ENCODE results near the gene POLR1A.

The POLR1A gene

DNA sequence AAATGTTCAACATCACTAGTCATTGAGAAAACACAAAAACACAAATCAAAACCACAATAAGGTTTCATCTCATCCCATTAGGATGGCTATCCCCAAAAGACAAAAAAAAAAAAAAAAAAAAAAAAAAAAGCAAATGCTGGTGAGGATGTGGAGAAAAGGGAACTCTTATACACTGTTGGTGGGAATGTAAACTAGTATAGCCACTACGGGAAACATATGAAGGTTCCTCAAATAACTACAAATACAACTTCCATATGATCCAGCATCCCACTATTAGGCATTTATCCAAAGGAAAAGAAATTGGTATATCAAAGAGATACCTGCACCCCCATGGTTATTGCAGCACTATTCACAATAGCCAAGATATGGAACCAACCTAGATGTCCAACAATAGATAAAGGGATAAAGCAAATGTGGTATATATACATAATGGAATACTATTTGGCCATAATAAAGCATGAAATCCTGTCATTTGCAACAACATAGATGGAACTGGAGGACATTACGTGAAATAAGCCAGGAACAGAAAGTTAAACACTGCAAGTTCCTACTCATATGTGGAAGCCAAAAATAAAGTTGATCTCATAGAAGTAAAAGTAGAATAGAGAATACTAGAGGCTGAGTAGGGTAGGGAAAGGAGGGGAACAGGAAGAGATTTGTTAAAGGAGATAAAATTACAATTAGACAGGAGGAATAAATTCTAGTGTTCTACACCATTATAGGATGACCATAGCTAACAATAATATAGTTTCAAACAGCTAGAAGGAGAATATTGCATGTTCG, 8.4 kb downstream of the POLR1A start:
- no peak for DNase-seq (ENCODE audit: low spot score)

DNA sequence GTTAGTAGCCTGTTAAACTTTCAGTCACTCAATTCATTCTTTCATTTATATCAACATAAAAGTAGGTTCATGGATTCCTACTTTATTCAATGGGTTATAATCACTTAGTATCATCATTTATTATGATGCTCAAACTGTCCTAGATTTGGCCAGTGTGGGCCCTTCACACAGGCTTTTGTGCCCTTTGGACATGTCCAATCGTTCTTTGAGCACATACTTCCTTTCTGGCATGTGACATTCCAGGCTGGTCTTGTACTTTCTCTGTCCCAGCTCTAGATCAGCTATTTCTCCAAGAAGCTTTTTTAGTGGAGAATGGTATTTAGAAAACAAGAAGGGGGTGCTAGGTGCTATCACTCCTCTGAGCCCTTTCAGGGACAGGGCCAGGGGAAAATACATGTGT, 11.5 kb downstream of the POLR1A start:
- DNase-seq (ENCODE audit: low spot score), result no peak

DNA sequence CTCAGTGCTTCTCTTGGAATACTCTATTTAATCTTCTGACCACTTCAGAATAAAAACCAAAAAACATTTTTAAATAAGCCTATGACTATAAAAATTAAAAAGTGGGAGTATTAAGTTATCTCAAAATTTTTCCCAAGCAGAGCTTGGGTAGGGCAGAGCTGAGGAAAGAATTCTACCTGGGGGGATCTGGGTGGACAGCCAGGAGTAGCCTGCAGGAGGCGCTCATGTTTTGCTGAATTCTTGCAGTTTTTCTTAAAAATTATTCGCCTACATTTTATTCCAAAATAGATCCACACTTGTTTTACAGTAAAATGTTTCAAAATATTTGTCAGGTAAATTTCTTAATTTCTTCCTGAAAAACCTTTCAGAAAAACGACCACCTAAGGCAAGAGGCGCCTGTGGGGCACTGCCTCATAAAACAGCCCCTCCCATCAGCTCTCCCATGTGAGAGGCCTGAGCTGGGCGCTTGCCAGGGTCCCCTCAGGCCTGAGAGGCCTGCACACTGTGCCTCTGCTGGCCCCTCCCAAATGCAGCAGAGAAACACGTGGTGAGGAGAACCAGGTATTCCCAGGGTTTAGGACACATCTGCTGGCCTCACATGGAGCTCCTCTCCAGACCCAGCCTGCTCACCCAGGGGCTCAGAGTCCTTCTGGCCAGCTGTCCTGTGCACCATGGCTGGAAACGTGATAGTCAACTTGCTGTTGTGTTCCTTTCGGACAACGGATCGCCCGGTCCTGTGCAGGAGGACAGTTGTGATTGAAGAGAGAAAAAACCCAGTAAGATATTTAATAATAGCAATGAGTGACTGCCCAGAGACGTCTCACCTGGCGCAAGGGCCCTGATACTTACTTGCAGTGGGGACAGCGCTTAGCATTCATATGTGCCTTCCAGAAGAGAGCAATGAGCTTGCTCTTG, 17.5 kb downstream of the POLR1A start:
- no peak for DNase-seq (ENCODE audit: low spot score)

DNA sequence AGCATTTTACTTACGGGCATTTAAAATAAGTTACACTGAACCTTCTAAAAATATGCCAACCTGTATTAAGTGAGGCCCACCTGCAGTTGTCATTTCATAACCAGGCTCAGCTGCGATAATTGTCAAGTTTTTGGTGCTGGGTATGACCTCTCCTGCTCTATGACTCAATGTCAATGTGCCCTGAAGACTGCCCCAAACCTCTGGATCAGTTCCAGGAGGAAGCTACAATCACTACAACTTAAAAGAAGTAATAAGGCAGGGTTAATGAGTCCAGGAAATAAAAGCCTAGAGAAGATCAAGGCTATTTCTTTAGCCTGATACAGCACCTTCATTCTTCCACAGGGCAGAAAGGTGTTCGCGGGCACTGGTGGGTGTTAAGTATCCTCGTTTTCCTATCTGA, 22.9 kb downstream of the POLR1A start:
- no peak for DNase-seq (ENCODE audit: low spot score)

DNA sequence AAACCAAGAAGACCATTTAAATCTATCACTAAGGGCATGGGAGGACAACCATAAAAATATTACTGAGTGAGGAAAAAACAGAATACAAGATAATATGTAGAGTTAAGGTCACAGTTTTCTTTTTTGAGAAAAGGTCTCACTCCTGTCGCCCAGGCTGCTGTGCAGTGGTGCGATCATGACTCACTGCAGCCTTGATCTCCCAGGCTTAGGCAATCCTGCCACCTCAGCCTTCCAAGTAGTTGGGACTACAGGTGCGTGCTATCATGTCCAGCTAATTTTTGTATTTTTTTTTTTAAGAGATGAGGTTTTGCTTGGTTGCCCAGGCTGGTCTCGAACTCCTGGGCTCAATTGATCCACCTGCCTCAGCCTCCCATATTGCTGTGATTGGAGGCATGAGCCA, 24.0 kb downstream of the POLR1A start:
- no peak for DNase-seq (ENCODE audit: low spot score)

DNA sequence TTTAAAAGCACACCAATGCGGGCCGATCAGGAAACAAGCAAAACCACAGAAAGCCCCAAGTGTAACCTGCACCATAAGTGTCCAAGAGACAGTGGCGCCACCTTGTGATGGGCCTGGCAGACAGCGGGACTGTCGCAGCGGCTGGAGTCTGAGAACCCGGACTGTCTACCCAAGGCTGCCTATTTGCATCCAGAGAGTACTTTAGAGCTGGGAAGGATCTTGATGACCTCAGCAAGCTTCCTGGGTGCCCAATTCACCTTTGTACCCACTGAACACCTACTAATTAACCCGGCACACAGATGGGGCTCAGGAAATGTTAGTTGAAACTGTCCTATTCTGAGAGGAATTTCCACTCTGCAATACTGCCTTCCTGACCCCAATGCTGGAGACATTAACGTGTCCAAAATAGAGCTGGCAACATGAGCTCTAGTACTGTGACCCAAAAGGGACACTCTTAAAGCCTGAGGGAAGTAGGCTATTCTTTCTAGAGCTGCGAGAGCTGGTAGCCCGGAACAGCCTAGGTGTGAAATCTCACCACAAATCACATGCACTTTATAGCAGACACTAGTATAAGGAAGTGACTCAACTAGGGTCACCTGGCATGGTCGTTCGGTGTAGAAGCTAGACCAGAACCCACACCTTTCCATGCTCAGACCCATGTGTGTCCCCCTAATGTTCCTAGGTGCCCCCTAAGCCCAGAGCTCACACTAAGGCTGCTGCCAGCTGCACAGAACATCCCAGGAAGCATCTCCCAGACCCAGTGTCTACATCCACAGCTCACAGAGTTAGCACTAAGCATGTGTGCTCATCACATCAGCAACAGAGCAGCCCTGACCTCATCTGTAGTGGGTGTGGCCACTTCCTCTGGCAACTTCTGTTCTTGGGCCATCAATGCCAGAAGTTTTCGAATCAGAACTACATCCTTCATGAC, 25.4 kb downstream of the POLR1A start:
- peak; percentile 80 for DNase-seq (ENCODE audit: low spot score)

DNA sequence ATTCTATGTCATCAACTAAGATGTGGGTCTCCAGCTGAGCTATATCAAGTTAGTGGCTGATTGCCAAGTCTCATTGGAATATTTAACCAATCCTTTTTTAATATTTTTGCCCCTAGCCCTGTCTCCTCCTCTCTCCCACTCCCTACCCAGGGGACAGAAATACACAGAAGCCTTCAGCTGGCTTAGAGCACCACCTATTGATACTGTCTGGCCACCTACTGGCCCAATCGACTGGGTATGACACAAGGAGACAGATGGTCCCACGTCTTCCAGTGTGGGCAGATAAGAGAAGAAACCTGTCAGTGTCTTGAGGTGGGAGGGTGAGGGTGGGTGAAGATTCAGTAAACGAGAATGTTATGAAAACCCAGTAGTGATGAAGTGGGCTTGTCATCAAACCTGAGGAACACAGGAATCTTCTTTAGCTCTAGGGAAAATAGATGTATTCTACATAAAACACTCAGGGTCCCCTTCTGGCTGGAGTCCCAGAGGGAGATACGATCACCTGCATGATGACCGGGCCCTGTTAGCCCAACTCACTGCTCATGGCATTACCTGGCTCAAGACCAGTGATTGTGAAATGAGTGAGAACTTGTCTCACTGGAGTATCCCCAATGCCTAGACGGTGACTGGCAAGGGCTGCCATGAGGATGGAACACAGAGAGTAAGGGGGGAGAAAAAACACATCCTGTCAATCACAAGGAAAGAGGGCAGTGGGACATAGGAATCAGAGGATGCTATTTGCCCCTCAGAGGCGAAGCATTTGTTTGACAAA, 26.7 kb downstream of the POLR1A start:
- peak; percentile 45 for DNase-seq (ENCODE audit: low spot score)

DNA sequence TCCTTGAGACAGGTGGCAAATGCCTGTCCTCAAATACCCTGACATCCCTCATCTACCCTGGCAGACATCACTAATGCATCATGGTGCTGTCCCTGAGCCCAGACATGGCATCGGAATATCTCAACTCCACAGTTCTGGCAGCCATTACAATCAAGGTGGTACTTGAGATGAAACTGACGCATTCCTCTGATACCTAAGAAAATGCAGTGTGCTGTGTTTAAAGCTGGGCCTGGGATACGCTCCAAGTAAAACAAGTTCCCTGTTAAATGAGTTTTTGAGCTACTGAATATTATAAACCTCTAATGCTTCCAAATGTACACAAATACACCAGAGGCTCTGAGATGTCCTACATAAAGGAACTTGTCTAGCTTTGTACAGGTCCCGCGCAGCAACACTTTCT, 29.8 kb downstream of the POLR1A start:
- no peak for DNase-seq (ENCODE audit: low spot score)

DNA sequence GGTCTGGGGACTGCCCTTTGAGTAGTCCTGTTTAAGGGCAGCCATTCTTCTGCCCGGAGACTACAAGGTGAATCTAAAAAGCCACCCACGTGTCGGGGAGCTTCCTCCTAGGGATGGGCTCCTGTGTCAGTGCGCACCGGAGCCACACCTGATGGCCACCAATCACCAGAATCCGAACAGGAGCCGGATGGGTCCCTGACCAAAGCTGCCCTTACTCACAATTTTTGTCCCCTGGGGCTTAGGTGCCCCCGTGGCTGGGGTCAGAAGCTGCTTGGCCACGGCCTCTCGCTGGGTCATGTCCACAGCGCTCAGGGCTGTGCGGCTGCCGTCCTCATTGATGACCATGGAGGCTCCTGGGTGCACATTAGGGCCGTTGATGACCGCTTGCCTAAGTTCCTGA, 30.9 kb downstream of the POLR1A start:
- DNase-seq (ENCODE audit: low spot score), result no peak

DNA sequence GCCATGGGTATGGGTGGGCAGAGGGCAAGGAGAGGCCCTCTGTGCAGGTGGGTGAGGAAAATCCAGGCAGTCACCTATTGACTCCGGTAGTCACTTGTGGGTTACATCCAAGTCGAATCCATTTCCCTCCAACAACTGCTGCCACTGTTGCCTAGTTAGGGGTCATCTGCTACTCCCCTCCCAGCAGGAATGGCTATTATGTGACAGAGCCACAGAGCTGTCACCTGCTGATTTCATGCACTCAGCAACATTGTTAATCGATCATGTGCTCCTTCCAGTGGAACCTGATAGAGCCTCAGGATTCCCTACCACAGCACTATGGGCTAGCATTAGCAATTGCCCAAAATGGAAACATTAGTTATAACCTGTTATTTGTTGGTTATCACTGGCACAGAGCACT, 31.4 kb downstream of the POLR1A start:
- no peak for DNase-seq (ENCODE audit: low spot score)

DNA sequence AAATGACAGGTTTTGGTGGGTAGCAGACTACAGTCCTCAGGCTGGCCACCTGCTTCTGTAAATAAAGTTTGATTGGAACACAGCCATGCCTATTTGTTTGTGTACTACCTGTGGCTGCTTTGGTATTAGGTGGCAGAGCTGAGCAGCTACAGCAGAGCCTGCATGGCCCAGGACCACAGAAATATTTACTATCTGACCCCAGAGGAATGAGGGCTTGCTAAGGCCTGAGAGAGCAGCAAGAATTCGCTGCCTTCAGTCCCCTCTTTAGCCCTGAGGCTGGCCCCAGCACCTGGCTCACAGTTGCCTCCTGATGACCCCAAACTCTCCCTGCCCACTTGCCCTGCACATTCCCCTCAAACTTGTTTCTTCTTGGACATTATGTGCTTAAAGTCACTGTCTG, 32.5 kb downstream of the POLR1A start:
- DNase-seq (ENCODE audit: low spot score), result no peak

DNA sequence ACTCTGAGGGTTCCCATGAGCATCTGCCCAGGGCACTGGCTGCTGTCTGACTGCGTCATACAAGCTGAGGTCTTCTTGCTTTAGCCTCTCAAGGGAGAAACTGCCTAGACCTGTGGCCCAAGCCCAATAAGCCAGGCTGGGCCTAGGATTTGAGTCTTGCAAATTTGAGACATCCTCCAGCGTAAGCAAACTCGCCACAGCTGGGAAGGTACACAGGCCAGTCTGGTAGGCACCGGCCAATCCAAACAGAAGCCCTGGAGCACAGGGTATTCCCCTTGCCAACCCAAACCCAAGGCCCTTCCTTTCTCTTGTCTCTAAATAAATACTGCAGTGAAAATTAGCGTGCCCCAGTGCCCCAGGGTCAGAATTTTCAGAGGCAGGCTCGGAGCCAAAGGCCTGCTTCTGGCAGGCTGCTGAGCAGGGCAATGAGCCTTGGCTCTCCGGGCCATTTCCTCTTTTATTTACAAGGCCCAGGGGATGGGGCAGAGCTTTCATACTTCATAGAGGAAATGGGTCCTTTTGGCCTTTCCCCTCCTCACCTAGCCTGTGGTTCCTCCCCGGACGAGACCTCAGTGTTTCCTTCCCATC, 33.3 kb downstream of the POLR1A start:
- no peak for DNase-seq (ENCODE audit: low spot score)

DNA sequence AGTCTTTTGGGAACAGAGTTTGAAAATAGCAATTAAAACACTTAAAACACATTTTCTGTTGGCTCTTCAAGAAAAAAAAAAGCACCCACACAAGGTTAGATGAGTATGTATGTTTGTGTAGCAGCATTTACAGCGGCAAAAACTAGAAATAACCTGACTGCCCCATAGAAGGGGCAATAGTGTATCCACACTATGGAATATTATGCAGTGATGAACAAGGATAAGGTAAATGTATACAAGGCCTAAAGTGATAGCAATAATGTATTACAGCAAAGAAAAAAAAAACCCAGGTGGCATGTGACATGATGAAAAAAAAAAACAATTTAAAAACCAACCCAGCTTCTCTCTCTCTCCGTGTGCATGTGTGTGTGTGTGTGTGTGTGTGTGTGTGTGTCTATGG, 34.8 kb downstream of the POLR1A start:
- no peak for DNase-seq (ENCODE audit: low spot score)

DNA sequence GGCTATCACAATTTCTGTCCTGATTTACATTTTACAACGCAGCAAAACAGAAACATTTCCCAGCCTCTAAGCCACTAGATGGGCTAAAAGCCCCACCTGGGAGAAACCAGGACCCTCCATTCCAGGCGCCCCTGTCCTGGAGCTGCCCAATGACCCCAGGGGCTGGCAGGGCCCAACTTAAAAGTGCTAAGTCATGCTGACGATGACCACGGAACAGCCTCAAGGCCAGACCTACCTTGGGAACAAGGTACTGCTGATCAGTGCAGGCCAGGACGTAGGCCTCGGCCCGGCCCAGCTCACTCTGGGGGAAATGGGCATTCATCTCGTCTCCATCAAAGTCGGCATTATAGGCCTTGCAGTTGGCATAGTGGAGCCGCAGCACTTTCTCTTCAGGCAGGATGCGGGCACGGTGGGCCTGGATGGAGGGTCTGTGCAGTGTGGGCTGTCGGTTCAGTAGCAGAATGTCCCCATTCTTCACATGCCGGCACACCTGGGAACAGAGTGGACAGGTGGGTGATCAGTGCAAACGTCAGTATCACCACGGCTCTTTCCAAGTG, 35.8 kb downstream of the POLR1A start:
- DNase-seq (ENCODE audit: low spot score), result no peak

DNA sequence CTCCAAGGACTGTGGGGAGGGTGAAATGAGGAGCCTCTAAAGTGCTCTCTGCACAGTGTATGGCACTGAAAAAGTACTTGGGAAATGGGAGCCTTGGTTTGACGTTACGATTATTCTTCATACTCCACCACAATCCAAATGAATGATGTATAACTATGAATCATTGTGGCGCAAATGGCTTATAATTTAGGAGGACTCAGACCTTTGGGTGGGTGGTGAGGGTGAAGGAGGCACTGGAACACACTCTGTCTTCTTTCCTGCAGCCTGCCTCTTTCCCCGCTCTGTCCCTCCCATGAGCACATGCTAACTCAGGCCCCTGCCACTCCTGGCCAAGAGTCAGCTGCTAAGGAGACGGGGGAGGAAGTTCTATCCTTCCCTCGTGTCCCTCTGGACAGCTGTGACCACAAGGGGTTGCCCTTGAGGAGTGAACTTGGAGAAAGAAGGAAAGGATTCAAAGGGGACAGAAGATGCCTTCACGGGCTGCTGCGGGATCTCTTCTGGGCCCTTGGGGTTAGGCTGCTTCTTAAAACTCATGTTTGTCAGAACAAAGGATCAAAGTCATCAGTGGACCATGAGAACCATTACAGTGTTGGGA, 36.5 kb downstream of the POLR1A start:
- no peak for DNase-seq (ENCODE audit: low spot score)

DNA sequence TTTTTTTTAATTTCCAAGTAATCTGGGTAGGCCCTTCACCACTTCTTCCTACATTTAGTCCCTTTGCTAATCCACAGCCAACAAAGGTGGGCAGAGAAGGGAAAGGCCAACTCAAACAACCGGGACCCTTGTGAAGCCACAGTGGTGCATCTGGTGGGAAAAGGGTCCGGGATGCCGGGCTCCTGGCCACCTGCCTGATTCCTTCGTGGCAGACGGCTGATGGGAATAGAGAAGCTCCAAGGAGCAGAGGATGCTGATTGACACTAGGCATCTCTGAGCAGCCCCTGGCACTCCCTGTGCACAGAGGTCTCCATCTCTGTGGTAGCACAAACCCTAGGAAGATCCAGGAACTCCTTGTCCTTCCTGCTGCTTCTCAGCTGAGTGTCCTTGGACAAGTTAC, 37.0 kb downstream of the POLR1A start:
- DNase-seq (ENCODE audit: low spot score), result no peak

DNA sequence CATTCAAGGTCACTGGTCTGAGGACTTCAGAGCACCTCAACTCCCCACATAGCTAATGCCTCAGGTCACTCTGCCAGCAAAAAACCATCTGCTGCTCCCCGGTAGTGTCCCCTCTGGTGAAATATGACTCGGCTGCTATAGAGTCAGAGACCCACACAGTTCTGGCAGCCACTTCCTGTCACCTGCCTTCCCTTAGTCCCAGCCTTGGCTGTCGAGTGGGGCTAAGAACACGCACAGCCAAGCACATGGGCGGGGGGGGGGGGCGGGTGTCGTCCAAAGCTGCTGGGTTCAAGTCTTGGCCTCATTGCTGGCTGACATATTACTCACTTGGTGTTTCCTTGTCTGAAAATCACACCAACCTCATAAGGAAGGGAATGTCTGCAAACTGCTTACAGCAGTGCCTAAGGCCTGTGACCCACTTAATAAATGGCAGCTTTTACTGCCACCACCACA, 37.5 kb downstream of the POLR1A start:
- DNase-seq (ENCODE audit: low spot score), result peak; percentile 56

DNA sequence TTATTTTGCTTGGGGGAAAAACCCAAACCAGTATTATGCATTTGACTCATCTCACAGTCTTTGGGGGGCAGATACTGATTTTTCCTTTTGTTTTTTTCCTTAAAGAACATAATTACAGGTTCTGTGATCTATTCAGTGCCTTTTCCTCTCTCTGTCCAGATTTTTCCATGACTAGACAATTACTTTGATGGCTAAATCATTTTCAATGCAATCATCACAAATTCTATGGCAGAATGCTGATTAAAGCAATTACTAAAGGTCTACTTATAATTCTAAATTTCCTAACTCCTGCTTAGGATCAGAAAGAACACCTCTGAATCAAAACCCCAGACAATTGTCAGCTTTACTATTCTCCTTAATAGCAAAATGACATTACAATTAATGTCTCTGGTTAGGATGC, 38.8 kb downstream of the POLR1A start:
- no peak for DNase-seq (ENCODE audit: low spot score)

DNA sequence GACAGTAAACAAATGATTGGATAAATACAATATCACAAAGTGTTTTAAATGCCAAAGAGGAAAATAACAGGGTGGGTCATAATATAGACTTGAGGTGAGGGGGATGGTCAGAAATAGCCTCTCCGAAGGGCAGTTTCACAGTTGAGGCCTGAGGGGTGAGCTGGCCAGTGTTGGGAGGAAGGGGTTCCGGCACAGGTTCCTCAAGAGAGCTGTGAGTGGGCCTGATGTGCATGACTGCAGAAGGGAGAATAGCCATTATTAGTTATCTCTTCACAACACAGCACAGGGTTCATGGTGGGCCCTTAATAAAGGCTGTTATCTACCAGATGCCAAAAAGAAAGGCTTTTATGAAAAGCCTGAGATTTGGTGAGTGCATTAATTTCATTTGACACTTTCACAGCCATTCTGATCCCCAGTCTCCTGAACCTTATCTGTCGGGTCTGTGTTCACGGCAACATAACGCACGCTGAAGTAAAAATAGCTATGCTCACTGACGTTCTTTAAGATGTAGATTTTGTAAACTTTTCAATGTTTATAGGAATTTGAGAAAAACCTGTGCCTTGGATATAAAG, 39.6 kb downstream of the POLR1A start:
- DNase-seq (ENCODE audit: low spot score), result no peak

DNA sequence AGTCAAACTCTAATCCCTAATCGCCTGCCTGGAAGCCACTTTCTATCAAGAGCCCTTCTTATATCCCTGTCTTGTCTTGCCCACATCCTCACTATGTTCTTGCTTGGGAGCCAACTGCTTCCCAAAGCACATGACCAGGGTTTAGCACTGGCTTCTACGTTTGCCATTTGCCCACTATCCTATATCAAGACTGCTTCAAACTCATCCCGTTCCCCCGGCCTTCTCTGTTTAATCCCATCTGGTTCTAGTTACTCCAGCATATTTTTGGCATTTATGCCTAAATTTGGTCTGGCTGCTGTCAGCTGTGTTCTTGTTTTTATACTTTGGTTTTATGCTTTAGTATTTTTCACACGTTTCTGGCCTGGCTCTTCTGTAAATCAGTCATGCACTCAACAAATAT, 40.2 kb downstream of the POLR1A start:
- DNase-seq (ENCODE audit: low spot score), result no peak
